Muscle of arm (tissue), 12 donors: ENCODE results near the gene GABBR2. TPM values are rescaled to one million over a fixed set of nuclear protein-coding genes. Genes with fewer than 3 reads are reported as not detected.

Source experiments
- DNase-seq: peaks from one replicate; pipeline ENCODE4 v3.0.0-alpha.2; 2013
- polyA plus RNA-seq, 12 donors: library from polyadenylated mRNA; unstranded; fragments of 120-200 nt; gene quantifications; one replicate each; pipeline ENCODE4 v1.2.1, GENCODE V29; 2013; ENCODE audit not compliant: insufficient read length in 12 of 12

The GABBR2 gene
- polyA plus RNA-seq, 12 donors = 0.80 to 2.8 (median 1.4) TPM; not detected in 1

DNA sequence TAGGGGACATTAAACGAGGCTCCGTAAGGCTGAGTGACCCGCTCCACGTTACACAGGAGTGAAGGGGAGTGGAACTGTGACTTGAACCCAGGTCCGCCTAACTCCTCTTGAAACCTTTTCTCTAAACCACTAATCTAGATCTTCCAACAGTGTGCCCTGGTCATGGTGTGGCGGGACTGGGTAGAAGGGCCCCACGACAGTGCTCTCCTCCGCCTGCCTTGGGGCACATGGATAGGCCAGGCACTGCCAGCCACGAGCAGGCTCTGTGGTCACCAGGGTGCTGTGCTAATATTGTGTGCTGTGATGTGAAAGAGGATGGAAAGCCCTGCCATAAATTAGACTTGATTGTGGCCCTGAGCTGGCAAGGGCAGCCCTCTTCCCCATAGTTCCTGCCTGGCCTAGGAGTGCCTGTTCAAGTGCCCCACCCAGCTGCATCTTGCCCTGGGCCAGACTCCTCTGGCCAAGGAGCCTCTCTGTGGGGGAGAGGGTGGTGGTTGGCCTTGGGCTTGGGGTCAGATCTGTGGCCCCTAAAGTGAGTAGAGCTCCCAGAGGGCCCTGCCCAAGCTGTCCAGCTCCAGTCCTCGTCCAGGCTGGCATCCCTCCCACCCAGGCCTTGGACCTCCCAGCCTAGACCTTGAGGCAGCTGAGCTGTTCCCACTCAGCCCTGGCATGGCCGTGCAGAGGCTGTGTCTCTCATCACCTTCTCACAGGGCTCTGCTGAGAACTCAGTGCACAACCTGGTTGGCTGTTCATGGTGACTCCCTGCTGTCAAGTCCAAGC lies 385.5 kb downstream of the GABBR2 start:
- DNase-seq = no peak

DNA sequence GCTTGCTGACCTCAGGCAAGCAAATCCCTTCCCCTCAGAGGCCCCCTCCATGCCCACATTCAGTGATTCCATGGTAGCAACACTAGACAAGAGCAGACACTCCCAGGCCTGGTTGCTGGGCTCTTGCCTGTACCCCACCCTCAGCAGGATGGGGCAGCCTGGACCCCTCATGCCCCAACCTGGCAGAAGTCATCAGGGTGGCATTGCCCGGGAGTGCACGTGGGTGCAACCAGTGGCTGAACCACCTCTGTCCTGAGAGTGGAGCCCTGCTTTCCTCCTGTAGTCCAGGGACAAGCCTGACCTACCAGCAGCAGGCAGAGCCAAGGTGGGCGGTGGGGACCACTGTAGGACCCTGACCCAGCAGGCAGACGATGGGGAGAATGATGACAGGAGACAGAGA lies 387.5 kb downstream of the GABBR2 start:
- DNase-seq = no peak

DNA sequence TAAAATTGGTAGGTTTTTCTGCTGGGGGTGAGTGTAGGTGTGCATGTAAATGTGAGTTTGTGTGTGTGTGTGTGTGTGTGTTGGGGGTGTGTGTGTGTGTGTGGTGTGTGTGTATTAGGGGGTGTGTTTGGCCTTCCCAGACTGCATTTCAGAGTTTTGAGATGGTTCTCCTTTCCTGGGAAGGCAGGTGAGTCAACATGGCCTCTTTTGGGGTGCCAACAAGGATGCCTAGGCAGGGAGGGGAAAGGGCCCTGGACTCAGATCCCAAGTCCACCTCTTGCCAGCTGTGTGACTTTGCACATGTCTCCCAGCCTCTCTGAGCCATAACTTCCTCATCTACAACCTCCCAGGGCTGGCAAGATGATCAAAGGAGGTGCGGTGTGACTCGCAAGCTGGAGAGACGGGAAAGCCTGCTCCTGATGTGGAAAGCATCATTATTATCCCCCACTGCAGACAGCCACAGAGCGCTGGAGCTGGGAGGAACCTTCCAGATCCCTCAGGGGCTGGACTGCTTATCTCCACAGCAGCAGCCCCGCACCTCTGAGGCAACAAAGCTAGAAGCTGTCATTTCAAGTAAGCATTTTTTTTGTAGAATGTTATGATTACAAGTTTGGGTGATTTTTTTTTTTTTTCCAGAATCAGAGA lies 389.8 kb downstream of the GABBR2 start:
- no peak for DNase-seq

DNA sequence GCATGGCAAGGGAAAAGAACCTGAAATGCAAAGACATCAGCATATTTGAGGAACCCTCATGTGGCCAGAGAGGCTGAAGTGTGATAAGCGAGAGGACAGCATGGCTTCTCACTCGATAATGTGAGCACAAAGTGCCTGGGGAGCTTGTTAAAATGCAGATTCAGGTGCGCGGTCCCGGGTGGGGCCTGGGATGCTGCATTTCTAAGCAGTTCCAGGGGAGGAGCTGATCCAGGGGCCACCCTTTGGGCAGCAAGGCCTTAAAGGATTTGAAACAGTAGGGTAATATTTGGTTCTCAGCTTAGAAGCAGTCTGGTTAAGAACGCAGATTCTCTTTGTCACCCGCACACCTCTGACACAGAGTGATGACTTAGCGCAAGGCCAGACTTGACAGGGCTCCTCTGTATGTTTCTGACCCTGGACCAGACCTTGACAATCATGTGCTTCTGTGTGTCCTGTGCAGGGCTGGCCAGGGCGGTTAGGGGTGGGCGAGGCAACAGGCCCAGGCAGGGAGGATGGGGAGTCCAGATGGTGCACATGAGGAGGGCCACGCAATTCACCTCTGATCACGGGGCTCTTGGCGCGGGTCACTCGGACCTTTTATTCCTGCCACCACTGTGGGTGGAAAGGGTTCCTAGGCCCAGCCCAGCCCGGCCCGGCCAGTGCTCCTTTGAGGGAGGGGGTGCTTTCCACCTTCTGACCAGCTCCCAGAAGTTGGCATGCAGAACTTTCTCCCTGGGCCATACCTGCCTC lies 390.5 kb downstream of the GABBR2 start:
- DNase-seq = no peak

DNA sequence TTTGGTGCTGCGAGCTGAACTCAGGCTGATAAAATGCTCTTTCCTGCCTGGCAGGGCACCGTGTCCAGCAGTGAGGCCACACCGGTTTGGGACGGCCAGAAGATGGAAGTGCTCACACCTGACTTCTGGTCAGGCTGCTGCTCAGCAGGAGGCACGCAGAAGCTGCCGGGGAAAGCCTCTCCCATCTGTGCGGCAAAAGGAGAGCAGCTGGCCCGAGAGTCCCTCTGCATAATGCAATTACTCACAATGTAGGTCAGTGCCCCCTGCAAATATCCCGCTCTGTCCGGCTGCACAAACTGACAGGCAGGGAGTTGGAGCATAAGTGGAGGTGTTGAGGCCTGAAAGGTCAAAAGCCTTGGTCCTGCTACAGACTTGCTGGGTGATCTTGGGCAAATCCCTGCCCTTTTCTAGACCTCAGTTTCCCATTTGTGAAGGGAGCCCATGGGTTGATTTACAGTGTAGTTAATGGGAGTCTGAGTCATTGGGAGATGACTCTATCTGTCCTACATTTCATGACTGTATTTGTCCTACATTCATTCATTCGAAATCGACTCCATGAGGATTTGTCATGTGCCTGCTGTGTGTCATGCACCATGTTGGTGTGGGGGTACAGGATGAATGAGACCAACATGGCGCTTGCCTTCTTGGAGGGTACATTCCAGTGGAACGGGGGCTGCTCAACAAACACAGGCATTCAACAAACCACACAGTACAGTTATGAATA lies 391.4 kb downstream of the GABBR2 start:
- DNase-seq = no peak

DNA sequence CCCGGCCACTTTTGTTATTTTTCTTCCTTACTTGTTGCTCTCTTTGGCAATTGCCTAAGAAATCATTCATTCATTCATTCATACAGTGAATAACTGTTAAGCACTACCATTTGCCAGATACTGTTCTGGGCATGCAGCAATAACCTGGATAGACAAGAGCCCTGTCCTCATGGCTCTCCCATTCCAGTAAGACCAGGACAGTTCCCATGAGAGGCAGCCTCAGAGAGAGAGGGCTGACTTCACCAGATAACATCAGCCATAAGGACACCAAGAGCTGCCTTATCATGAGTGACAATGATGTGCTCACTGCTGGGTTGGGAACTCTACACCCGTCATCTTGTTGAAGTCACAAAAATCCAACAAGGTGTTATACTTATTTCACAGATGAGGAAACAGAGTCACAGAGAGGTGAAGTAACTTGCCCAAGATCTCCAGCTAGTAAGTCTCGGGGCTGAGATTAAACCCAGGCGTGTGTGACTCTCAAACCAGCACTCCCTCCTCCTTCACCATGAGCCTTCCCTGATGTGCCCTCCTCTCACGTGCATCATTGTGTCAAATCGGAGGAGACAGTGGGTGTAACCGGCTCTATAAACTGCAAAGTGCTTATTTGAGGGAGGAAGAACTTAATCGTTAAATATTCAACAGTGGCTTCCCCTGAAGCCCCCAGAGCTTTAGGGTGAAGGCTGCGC lies 392.1 kb downstream of the GABBR2 start:
- DNase-seq = no peak

DNA sequence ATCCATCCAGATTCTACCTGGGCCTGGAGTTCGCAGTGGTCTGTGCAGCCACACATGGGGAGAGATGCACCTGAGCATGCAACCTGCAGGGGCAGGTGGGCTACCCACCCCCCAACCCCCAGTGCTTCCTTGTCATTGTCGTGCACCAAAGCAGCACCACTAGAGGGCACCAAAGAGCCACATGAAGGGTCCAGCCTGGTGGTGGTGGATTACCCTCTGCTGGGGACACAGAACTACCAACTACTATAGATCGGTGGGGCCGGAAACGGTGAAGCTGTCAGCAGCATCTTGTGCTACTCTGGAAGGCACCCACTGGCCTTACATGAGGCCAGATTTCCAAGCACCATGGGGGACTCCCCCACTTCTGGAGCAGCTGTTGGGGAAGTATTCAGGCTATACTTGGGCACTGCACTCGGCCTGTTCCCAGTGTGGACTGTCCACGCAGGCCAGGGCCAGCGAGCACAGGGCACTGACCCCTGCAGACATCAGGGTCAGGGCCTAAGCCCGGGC lies 393.1 kb downstream of the GABBR2 start:
- DNase-seq = peak; percentile 81

DNA sequence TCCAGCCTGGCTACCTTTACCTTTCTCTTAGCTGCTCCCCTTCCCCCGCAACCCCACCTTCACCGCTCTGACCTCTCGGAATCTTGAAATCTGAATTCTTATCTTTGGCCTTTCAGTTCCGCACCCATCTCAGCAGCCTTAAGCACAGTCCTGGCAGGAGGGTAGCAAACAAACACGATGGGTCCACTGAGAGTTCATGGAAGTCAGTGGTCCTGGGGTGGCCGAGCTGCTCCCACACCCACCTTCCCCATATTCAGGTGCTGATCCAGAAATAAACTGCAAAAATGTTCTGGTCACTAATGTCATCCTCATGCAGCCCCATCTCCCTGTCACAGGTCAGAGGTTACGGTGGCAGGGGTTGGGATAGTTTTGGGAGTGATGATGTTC lies 393.7 kb downstream of the GABBR2 start:
- DNase-seq = no peak

DNA sequence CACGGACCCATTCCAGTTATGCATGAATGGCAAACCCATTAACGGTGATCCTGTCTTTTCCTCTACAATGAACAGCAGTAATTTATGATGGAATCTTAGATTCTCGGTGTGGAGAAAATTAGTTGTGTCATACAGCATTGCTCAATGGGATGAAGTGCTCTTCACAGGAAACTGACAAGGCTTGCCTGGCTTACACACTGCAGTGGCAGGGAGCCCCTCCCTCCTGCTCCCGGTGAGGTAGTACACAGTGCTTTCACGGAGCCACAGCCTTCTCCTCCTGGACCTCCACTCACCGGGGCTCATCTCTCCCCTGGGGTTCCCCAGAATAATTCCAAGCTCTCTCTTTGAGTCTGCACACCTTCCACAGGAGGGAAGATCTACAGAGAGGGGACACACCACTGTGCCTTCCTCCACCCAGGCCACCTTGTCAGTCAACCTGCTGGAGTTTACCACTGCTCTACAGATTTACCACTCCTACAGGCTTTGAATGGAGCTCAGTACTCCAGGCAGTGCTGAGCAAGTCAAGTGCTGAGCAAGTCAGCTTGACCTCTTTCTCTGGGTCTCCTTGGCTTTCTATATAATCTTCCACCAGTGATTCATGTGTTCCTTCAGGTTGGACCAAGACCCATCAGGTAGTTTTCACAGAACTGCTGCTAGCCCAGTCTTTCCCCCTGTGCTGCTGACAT lies 394.2 kb downstream of the GABBR2 start:
- DNase-seq = no peak

DNA sequence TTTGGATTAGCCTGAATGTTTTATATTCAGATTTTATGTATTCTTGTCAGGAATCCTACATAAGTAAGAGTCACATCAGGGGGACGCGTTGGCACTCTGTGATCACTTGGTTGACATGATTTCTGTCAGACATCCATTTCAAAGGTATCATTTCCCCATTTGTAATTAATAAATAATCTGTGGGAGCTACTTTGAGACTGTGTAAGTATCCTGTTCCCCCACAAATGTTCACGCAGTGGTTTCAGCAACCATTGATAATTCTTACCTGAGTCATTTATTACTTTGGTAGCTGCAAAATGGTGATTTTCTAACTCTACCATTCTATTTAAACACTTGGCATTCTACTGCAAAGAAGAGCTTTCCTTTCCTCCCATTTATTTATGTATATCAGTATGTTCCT lies 396.4 kb downstream of the GABBR2 start:
- no peak for DNase-seq

DNA sequence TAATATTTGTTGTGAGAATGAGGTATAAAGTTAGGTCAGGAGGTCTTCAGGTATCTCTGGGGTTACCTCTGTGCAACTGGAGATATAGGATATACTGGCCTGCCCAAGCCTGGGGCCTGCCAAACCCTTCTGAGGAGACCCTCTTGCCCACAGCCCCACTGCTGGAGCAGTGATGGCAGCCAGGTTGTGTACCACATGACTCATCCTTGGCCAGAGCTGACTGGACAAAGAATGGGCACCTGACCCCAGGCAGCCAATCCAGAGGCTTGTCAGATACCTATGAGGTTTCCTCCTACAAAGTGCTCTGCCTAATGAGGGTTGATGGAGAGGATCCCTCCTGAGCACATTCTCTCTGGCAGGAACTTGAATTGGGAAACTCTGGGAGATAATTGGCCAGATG lies 397.2 kb downstream of the GABBR2 start:
- no peak for DNase-seq

DNA sequence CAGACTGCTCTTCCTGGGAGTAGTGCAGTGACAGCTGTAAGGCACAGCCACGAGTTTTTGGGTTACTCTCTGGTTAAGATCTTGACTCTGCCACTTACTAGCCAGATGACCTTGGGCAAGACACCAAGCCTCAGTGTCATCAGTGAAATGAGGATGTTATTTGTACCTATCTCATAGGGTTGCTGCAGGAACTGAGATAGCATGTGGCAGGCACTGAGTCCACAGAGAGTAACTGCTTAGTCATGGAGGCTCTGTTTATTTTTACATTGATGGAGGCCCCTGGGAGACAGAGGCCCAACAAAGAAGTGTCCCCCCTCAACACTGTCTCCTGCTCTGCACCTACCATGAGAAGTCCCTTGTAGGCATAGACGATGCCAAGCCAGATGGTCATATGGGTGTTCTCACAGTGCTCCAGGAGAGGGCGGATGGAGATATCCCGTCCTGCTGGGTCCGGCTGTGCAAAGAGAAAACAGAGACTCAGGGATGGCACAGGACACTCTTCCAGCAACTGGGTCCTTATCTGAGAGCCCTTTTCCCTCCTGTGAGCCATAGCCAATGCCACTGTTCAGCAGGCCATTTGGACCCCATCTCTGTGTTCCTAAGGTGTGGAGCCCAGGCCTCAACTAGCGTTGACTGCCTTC lies 397.9 kb downstream of the GABBR2 start:
- DNase-seq = no peak

DNA sequence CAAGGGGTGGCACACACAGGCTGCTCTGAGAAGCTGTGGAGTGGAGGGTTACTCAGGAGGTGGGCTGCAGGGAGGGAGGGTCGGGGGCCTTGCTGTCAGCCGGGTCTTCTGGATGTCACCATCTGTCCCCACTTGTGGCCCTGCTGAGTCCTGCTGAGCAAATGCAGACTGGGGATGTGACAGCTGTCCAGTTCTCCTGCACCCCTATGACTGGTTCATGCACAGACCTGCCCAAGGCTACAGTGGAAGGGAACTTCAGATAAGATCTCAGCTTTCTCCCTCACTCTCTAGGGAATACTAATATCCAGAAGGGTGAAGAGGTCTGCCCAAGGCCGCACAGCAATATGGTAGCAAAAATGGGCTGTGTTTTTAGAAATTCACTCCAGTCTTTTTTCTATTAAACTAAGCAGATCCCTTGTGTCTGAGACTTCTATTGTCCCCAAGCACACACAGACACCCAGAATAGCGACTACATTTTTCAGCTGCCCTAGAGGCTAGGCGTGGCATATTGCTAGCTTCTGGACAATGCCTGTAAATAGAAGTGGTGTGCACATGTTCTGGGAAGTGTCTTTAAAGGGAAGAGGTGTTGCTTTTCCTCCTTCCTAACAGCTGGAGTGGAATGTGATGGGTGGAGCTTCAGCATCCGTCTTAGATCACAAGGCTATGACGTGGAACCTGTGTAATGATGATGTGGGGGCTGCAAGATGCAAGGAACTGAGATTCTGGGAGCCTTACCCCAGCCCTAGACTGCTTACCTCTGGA lies 402.2 kb downstream of the GABBR2 start:
- no peak for DNase-seq

DNA sequence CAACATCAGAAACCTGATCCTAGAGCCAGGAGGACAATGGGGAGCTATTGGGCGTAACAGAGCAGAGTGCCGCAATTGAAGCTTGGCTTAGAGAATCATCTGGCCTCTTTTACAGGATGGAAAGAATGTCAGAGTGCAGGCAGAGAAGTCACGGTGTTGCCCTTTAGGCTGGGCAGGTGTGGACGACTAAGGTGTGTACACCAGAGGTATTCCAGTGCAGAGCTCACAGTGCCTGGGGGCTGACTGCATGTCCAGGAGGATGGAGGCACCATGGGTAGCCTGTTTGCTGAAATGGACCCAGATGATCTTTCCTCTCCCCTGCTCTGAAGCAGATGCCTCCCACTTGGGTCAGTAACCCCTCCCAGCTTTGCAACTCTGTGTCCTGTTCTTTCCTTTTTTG lies 404.4 kb downstream of the GABBR2 start:
- no peak for DNase-seq

DNA sequence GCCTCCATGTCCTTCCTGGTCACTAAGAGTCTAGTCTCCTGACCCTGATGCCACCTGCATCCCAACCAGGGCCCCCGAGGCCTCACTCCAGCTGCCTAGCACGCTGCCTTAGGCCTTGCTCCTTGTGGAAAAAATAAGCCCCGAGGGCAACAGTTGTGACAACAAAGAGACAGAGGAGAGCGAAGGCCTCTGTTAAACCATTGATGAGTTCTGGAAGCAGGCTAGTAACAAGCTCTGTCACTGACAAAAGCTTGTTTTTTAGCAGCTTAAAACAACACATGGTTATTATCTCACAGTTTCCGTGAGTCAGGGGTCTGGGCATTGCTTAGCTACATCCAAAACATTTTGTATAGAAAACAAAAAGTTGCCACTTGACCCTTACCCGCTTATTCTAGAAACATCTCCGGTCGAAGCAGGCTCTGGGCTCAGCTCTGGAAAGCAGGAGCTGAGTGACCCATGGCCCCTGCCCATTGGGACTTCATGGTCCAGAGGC lies 405.1 kb downstream of the GABBR2 start:
- DNase-seq = no peak

DNA sequence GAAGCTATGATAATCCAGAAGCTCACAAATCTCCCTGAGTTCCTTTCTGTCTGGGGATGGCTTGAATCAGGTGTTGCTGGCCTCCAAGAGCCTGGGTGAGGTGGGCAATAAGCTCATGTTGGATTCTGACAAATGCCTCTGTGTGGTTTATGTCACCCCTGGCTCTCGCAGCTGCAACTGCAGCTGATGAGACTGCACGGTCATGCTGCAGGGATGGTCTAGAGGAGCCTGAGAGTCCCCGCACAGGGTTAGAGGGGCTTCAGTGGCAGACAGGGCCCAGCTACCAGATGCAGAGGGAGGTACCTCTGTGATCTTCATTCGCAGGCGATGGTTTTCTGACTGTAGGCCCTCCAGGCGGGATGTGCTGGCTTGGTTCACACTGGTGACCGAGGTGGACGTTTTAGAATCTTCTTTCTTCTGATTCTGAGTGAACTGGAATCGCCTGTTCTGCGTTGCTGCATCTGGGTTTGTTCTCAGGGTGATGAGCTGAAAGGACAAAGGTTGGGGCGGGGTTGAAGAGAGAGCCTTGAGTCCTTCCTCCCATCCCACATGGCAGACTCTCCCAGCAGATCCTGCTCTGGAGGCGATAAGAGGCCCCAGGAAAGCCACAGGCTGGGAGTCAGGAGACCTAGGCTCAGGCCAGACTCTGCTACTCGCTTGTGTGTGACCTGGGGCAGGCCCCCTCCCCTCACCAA lies 405.6 kb downstream of the GABBR2 start:
- no peak for DNase-seq

DNA sequence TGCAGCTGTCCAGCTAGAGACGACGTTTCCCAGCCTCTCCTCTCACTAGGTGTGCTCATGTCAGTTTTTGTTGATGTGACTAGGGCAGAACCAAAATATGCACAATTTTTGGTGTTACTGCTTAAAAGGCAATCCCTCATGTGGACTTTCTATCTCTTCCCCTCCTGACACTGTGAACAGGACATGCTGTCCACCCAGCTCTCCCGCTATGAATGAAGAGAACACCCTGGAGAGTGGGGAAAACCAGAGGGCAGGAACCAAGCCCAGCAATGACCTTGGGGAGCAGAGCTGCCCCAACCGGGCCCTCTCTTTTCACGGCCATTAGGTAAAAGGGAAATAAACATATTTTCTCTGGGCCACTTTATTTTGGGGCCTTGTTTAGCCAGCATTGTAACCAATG lies 406.6 kb downstream of the GABBR2 start:
- DNase-seq = no peak

DNA sequence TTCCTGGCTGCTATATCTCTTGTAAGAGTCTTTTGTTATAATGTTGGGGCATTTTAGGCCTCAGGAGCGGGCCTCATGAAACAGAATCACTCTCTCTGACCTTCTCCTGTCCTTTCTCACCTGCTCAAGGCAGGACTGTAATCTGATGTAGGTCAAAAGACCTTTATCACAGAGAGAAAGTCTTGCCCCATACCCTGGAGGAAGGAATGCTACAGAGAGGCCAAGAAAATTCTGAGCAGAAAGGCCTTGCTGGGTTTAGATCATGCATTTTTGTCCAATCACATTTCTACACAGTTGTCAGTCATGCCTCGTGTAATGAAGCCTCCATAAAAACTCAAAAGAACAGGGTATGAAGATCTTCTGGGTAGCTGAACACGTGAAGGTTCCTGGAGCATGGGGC lies 408.1 kb downstream of the GABBR2 start:
- DNase-seq = no peak

DNA sequence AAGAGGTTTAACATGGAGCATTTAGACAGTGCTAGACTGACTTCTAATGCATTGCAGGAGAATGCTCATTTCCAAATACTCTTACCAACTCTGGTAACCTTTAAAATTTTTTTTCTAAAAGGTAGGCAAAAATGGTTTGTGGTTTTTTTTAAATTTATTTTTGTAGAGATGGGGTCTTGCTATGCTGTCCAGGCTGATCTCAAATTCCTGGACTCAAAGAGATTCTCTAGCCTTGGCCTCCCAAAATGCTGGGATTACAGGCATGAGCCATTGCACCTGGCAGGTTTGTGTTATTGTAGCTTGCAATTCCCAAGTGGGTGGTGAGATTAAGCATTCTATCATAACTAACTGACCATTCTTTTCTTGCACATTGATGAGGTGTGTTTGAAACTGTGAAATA lies 410.3 kb downstream of the GABBR2 start:
- DNase-seq = no peak
